Cardiac muscle cell (in vitro differentiated cells and primary cell): Measurements from ENCODE around the gene TBC1D9. TPM values are rescaled to one million over a fixed set of nuclear protein-coding genes. Genes with fewer than 3 reads are reported as not detected.

Experiments used
- DNase-seq, 2 donors: peaks; one replicate each; pipeline versions ENCODE4 v3.0.0 to v3.0.0-alpha.2; 2010 to 2017; ENCODE audit warnings: low read depth in 1 of 2, low spot score in 1 of 2
- H3K27ac ChIP-seq: fragments of 200-600 bp; sonication (generic); 2 replicates; pipeline ENCODE4 v1.5.1; 2016
- H3K27me3 ChIP-seq: fragments of 200-600 bp; sonication (generic); 2 replicates; pipeline ENCODE4 v1.6.0; 2016; ENCODE audit warnings: control low read depth
- H3K36me3 ChIP-seq: fragments of 200-600 bp; sonication (generic); 2 replicates; pipeline ENCODE4 v1.5.1; 2016; ENCODE audit warnings: control low read depth
- H3K4me1 ChIP-seq: fragments of 200-600 bp; sonication (generic); 2 replicates; pipeline ENCODE4 v1.8.1; 2017; ENCODE audit warnings: low read depth, mild to moderate bottlenecking, mixed run types
- H3K4me3 ChIP-seq: fragments of 200-600 bp; sonication (generic); 2 replicates; pipeline ENCODE4 v1.5.1; 2016; ENCODE audit warnings: mild to moderate bottlenecking
- H3K9me3 ChIP-seq: fragments of 200-600 bp; sonication (generic); 2 replicates; pipeline ENCODE4 v1.5.1; 2017; ENCODE audit warnings: low read depth, mild to moderate bottlenecking, control low read depth
- polyA plus RNA-seq: library from polyadenylated mRNA; unstranded; fragments of >200 nt; fragmentation: Nextera tagmentation; extraction: Ambion mirVana; gene quantifications from 2 replicates; pipeline ENCODE4 v1.2.1, GENCODE V29; 2016
- total RNA-seq: library from RNA; depleted of rRNA; stranded (reverse); fragments of >200 nt; gene quantifications from 2 replicates; pipeline ENCODE4 v1.2.3, GENCODE V29; 2016
- TF ChIP-seq, protein P1 (sequence below): IDR thresholded peaks from 2 replicates; pipeline ENCODE4 v1.5.1; 2012; ENCODE audit warnings: low read depth, mild to moderate bottlenecking, low read length

TBC1D9 gene
- total and polyA plus RNA-seq, 2 experiments from 2014 or later = 3.4 to 5.2 TPM

DNA sequence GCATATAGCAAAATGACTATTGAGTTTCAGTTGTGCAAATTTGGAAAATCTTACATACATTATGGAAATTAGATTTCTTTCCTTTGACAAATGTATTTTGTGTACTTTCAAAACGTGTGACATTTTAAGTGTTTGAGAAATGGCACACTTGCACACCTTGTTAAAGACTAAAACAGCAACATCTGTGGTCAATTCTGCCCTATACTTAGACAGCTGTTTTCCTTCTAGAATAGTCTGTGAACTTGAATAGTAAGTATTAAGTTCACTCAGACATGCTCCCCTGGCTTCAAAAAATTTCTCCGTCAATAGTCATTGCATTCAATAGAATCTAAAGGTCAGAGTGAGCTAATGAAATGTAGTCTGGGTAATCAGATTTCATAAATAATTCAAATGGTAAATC, 21.7 kb upstream of the TBC1D9 start:
- TF ChIP-seq, protein P1, sequence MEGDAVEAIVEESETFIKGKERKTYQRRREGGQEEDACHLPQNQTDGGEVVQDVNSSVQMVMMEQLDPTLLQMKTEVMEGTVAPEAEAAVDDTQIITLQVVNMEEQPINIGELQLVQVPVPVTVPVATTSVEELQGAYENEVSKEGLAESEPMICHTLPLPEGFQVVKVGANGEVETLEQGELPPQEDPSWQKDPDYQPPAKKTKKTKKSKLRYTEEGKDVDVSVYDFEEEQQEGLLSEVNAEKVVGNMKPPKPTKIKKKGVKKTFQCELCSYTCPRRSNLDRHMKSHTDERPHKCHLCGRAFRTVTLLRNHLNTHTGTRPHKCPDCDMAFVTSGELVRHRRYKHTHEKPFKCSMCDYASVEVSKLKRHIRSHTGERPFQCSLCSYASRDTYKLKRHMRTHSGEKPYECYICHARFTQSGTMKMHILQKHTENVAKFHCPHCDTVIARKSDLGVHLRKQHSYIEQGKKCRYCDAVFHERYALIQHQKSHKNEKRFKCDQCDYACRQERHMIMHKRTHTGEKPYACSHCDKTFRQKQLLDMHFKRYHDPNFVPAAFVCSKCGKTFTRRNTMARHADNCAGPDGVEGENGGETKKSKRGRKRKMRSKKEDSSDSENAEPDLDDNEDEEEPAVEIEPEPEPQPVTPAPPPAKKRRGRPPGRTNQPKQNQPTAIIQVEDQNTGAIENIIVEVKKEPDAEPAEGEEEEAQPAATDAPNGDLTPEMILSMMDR = no peak
- Histone ChIP-seq H3K27ac (no peak overlapping the region), H3K27me3 (no peaks in the 10 kb centered on the region), H3K9me3 (no peaks in the 10 kb centered on the region), H3K4me3 (no peak overlapping the region), H3K36me3 (no peaks in the 10 kb centered on the region), H3K4me1 (no peaks in the 10 kb centered on the region)
- no peak for DNase-seq

DNA sequence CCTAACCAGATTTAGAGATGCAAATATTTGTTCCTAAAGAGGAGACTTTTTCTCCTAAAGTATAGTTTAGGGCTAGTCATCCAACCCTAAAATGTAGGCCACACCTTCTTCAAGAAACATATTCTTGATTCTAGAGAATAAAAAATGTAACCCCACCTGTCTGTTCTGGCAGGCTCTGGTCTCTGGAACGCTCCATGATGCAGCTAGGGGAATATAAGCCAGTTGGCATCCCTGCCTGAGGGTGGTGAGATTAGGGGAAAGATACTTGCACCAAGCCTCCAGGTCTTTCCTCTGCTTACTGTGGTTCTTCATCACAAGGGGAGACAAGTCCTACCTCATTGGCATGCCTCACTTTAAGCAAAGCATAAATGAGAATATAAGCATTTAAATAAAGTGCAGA, 21.2 kb upstream of the TBC1D9 start:
- H3K27me3 ChIP-seq = no peaks in the 10 kb centered on the region
- no peak for DNase-seq

DNA sequence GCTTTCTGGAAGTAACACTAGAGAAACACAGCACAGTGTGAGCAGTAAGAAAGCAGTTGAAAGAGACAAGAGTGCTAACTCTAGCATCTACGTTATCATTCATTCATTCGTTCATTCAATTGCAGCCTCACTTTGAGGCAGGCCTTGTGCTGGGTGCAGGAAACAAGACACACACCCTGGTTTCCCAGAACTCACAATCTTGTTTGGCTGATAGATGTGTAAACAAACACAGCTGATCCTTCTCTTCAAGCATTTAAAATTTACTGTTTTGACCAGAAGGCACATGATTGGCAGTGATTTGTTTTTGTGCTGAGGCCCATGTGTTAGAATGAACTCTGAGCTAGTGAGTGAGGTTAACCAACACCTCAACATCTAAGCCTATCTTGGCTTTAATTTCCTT, 20.4 kb upstream of the TBC1D9 start:
- Histone ChIP-seq H3K9me3 (no peaks in the 10 kb centered on the region), H3K27ac (no peak overlapping the region), H3K36me3 (no peaks in the 10 kb centered on the region), H3K4me1 (no peaks in the 10 kb centered on the region), H3K4me3 (no peak overlapping the region), H3K27me3 (no peaks in the 10 kb centered on the region)
- DNase-seq = no peak
- TF ChIP-seq, protein P1 = no peak

More for the DNA sequence above, 21.2 kb upstream of the TBC1D9 start:
- H3K9me3 ChIP-seq = no peaks in the 10 kb centered on the region
- H3K36me3 ChIP-seq = no peaks in the 10 kb centered on the region
- H3K4me1 ChIP-seq = no peaks in the 10 kb centered on the region
- no peak overlapping the region for H3K27ac ChIP-seq
- no peak overlapping the region for H3K4me3 ChIP-seq
- TF ChIP-seq, protein P1 = no peak

DNA sequence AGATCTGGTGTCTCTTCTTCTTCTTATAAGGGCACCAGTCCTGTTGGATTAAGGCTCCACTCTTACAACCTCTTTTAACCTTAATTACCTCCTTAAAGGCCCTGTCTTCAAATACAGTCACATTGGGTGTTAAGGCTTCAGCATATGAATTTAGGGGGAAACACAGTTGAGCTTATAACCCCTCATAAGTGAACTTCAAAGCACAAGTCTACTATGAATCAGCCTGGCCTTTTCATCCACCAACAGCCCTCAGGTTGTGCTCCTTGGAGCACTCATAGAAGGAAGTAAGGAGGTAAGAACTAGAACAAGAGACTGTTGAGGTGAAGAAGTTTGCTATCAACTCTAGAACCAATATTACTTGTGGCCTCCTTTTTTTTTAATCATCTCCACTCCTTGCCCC, 18.8 kb upstream of the TBC1D9 start:
- no peak for DNase-seq
- no peak overlapping the region for H3K4me3 ChIP-seq

DNA sequence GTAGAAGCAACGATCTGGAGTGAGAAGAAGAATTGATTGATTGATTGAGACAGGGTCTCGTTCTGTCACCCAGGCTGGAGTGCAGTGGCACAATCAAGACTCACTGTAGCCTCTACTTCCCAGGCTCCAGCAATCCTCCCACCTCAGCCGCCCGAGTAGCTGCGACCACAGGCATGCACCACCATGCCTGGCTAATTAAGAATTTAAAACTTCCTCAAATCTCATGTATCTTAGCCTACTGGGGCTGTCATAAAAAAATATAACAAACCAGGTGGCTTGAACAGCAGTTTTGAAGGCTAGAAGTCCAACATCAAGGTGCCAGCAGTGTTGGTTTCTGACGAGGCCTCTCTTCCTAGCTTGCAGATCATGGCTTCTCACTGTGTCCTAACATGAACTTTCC, 18.3 kb upstream of the TBC1D9 start:
- DNase-seq = no peak
- TF ChIP-seq, protein P1 = no peak
- Histone ChIP-seq H3K36me3 (no peaks in the 10 kb centered on the region), H3K9me3 (no peaks in the 10 kb centered on the region), H3K27ac (no peak overlapping the region), H3K4me3 (no peak overlapping the region), H3K27me3 (no peaks in the 10 kb centered on the region), H3K4me1 (no peaks in the 10 kb centered on the region)

More for the DNA sequence above, 18.8 kb upstream of the TBC1D9 start:
- Histone ChIP-seq H3K27me3 (no peaks in the 10 kb centered on the region), H3K4me1 (no peaks in the 10 kb centered on the region), H3K27ac (no peak overlapping the region), H3K36me3 (no peaks in the 10 kb centered on the region), H3K9me3 (no peaks in the 10 kb centered on the region)
- TF ChIP-seq, protein P1 = no peak

DNA sequence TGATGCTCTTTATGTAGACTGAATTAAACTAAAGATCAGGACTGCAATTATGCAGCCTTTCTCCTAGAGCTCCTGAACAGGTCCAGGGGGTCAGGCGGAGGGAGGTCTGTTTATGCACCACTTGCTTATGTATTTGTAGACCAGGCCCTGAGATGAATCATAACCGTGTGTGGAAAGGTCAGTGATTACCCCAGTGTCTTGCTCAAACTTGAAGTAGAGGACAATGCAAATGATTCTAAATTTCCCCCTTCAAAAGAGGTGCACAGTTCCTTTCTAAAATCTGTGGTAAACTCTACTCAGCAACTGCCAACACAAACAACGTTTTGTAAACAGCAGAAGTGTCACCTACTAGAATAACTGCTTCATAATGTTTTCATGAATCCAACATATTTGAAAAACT, 13.0 kb upstream of the TBC1D9 start:
- Histone ChIP-seq H3K36me3 (no peaks in the 10 kb centered on the region), H3K27me3 (no peaks in the 10 kb centered on the region), H3K9me3 (no peaks in the 10 kb centered on the region), H3K27ac (no peak overlapping the region), H3K4me3 (no peak overlapping the region), H3K4me1 (no peaks in the 10 kb centered on the region)
- DNase-seq = no peak
- TF ChIP-seq, protein P1 = no peak
